SK-N-MC (cell line): Measurements from ENCODE around the gene RMDN3.

ENCODE experiments used
- EZH2 ChIP-seq: fragments of 200-600 bp; sonication (generic); IDR thresholded peaks from one replicate; pipeline ENCODE4 v1.6.1; 2017; ENCODE audit warnings: antibody characterized with exemption
- POLR2AphosphoS5 ChIP-seq: IDR thresholded peaks from 2 replicates; pipeline ENCODE4 v1.6.1; 2012; ENCODE audit warnings: mild to moderate bottlenecking, low read depth, low read length, borderline replicate concordance

DNA sequence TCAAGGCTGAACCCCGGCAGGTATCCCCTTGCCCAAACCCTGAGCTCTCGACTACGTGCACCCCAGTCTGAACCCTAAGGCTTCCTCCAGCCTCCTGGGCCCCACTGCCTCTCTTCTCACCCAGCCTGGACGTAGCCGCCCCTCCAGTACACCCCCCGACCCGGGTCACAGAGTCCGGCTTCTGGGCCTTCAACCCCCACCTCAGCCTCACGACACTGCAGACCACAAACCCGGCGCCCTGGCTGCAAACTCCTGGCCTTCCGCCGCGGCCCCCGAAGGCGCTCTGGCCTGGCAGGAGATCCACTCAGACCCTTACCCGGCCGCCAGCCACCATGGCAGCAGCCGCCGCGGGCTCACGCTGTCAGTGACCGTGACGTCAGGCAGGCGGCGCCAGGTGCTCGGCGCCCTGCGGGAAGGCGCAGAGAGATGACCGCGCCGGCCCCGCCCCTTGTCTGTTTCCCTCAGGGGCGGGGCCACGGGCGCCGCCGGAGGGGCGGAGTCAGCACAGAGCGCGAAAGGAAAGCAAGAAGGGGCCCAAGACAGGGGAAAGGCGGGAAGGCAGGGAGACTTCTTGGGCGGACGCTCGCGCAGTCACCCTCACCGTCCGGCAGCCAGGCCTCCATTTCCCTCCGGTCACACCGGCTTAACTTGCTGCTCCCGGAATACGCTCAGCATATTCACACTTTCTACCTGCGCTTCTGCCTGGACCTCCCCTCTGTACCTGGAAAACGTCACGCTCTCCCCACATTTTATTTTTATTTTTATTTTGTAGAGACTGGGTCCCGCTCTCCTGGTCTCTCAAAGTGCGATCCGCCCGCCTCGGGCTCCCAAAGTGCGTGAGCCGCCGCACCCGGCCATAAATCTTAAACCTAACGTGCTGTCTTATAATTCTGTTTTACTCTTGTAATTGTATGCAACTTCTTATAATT lies at the start of gene RMDN3:
- TF ChIP-seq EZH2: no peak
- TF ChIP-seq POLR2AphosphoS5: peak; percentile 87
